ENCODE measurements around the gene C6orf132. TPM values are rescaled to one million over a fixed set of nuclear protein-coding genes. Genes with fewer than 3 reads are reported as not detected.
A peak's percentile ranks its signal among the peaks of the same experiment; 100 is the strongest.

Gene C6orf132
- total RNA-seq, 1 experiment from 2014 or later, result 88.5 TPM

- no peak overlapping the region for H3K27ac Mint-ChIP-seq (ENCODE audit: unreplicated experiment)
- CTCF ChIA-PET, result interaction anchor here (0.6 kb wide), 1 partner anchor 61 kb away, joined by 4 read pairs; no protein-coding TSS in a partner anchor
- intact Hi-C loops (cut with micrococcal nuclease; ENCODE audit: unreplicated experiment), result no loop called here
- no peak overlapping the region for H3K4me3 Mint-ChIP-seq (ENCODE audit: low read depth, unreplicated experiment)
- H3K9me3 Mint-ChIP-seq (ENCODE audit: low read depth, unreplicated experiment), result no peaks in the 10 kb centered on the region
- no peak for TF ChIP-seq CTCF (IDR thresholded peaks at IDR 0.05; ENCODE audit: unreplicated experiment)
- no TSS peak for BruUV-seq (replicated peaks)
- DNase-seq, result no peak
- H3K36me3 Mint-ChIP-seq (ENCODE audit: insufficient read depth, unreplicated experiment), result peaks cover 77% of the 10 kb centered on the region
- H3K27me3 Mint-ChIP-seq (ENCODE audit: unreplicated experiment), result no peaks in the 10 kb centered on the region
- H3K4me1 Mint-ChIP-seq (ENCODE audit: low read depth, unreplicated experiment), result no peaks in the 10 kb centered on the region
These were observed 88.8 kb downstream of the C6orf132 start for GRCh38 chr6:42053601-42054000.

- intact Hi-C loops (cut with micrococcal nuclease; ENCODE audit: unreplicated experiment), result no loop called here
- H3K9me3 Mint-ChIP-seq (ENCODE audit: low read depth, unreplicated experiment), result no peaks in the 10 kb centered on the region
- H3K27ac Mint-ChIP-seq (ENCODE audit: unreplicated experiment), result peak overlapping the region; percentile 93
- peaks cover 19% of the 10 kb centered on the region for H3K4me1 Mint-ChIP-seq (ENCODE audit: low read depth, unreplicated experiment)
- peak overlapping the region; percentile 95 for H3K4me3 Mint-ChIP-seq (ENCODE audit: low read depth, unreplicated experiment)
- TF ChIP-seq CTCF (IDR thresholded peaks at IDR 0.05; ENCODE audit: unreplicated experiment), result no peak
- CTCF ChIA-PET, result interaction anchor here (1.0 to 1.3 kb wide), 4 partner anchors 10 to 116 kb away, joined by 3 to 8 read pairs (median 4); partner anchors contain the start of gene C6orf132
- no peak for DNase-seq
- no TSS peak for BruUV-seq (replicated peaks)
- H3K27me3 Mint-ChIP-seq (ENCODE audit: unreplicated experiment), result no peaks in the 10 kb centered on the region
- H3K36me3 Mint-ChIP-seq (ENCODE audit: insufficient read depth, unreplicated experiment), result peaks cover 78% of the 10 kb centered on the region
These were observed 91.2 kb downstream of the C6orf132 start for GRCh38 chr6:42051268-42051653.

Other genes with a start within 250 kb of the C6orf132 start
- gene USP49, start 247.2 kb downstream of the C6orf132 start, total RNA-seq (2022), result 6.9 and 7.0 TPM in 2 replicates
- 28.0 and 29.8 TPM in 2 replicates for gene MED20, start 221.5 kb downstream of the C6orf132 start, total RNA-seq (2022)
- 51.7 and 55.6 TPM in 2 replicates for gene BYSL, start 221.1 kb downstream of the C6orf132 start, total RNA-seq (2022)
- 77.4 and 90.4 TPM in 2 replicates for gene CCND3, start 200.8 kb downstream of the C6orf132 start, total RNA-seq (2022)
- 32.6 and 34.0 TPM in 2 replicates for gene TAF8, start 92.1 kb downstream of the C6orf132 start, total RNA-seq (2022)
- not detected in 2 replicates for gene GUCA1A, start 30.7 kb upstream of the C6orf132 start, total RNA-seq (2022)
- 1.1 and 1.4 TPM in 2 replicates for gene GUCA1B, start 52.3 kb upstream of the C6orf132 start, total RNA-seq (2022)
- gene MRPS10, start 75.2 kb upstream of the C6orf132 start, total RNA-seq (2022), result 48.1 and 50.0 TPM in 2 replicates